K562 (cell line): ENCODE measurements around the gene GAL3ST1. TPM values are rescaled to one million over a fixed set of nuclear protein-coding genes. Genes with fewer than 3 reads are reported as not detected.

Experiments
- ARHGAP35 ChIP-seq: fragments of 450-650 bp; IDR thresholded peaks from 2 replicates; pipeline ENCODE4 v1.6.1; 2018; ENCODE audit not compliant: partially characterized antibody
- ARID1B ChIP-seq: fragments of 450-650 bp; IDR thresholded peaks from 2 replicates; pipeline ENCODE4 v1.6.1; 2016; ENCODE audit warnings: antibody characterized with exemption, mild to moderate bottlenecking, inconsistent platforms
- CBFA2T2 ChIP-seq: fragments of 450-650 bp; conservative IDR thresholded peaks from 2 replicates; pipeline ENCODE4 v1.6.1; 2017; ENCODE audit warnings: mild to moderate bottlenecking
- CREM ChIP-seq: IDR thresholded peaks from 2 replicates; pipeline ENCODE4 v1.6.1; 2014; ENCODE audit warnings: antibody characterized with exemption, low read depth
- CXXC5 ChIP-seq: fragments of 250-450 bp; sonication (Bioruptor Pico); IDR thresholded peaks from 2 replicates; pipeline ENCODE4 v1.8.0; 2022; ENCODE audit warnings: inconsistent platforms, mild to moderate bottlenecking, moderate library complexity
- DPF2 ChIP-seq: fragments of 450-650 bp; IDR thresholded peaks from 2 replicates; pipeline ENCODE4 v1.6.1; 2016
- ESRRA ChIP-seq: fragments of 450-650 bp; IDR thresholded peaks from 2 replicates; pipeline ENCODE4 v1.6.1; 2014; ENCODE audit warnings: low read depth, mild to moderate bottlenecking, moderate library complexity, borderline replicate concordance
- GATA2 ChIP-seq: sonication (generic); formaldehyde crosslinking; IDR thresholded peaks from 2 replicates; pipeline ENCODE4 v1.4.0; 2020; ENCODE audit warnings: mild to moderate bottlenecking, missing genetic modification reagents
- KLF16 ChIP-seq: IDR thresholded peaks from 2 replicates; pipeline ENCODE4 v1.6.1; 2016; ENCODE audit warnings: antibody characterized with exemption
- LEF1 ChIP-seq: fragments of 450-650 bp; IDR thresholded peaks from 2 replicates; pipeline ENCODE4 v1.6.1; 2016; ENCODE audit warnings: mild to moderate bottlenecking
- MEIS2 ChIP-seq: fragments of 450-650 bp; IDR thresholded peaks from 2 replicates; pipeline ENCODE4 v1.6.1; 2014; ENCODE audit warnings: mild to moderate bottlenecking; ENCODE audit not compliant: partially characterized antibody
- MTA2 ChIP-seq: fragments of 450-650 bp; IDR thresholded peaks from 2 replicates; pipeline ENCODE4 v1.6.1; 2016; ENCODE audit warnings: low read depth
- MYC ChIP-seq, 2 experiments: fragments of 250-450 bp in 1 of 2; sonication (Bioruptor Pico) in 1 of 2; IDR thresholded peaks; 2 replicates each; pipeline versions ENCODE4 v1.5.1 to v1.6.1; 2012 to 2021; ENCODE audit warnings: low read depth in 2 of 2, borderline replicate concordance in 1 of 2, improper control_type of control experiment in 1 of 2, low read length in 1 of 2, mild to moderate bottlenecking in 1 of 2, moderate library complexity in 1 of 2
- NR2C2 ChIP-seq, 2 experiments: fragments of 200-800 bp in 1 of 2; sonication (Bioruptor generic) in 1 of 2; sonication (generic) in 1 of 2; formaldehyde crosslinking in 1 of 2; IDR thresholded peaks; 2 replicates each; pipeline versions ENCODE4 v1.6.1 to v1.8.0; 2016 to 2022; ENCODE audit warnings: mild to moderate bottlenecking in 1 of 2, missing compliant biosample characterization in 1 of 2, missing genetic modification characterization in 1 of 2, missing genetic modification reagents in 1 of 2
- POLR2AphosphoS5 ChIP-seq: IDR thresholded peaks from 2 replicates; pipeline ENCODE4 v1.6.1; 2011; ENCODE audit warnings: mild to moderate bottlenecking, low read depth, low read length, moderate library complexity; ENCODE audit not compliant: control insufficient read depth, insufficient read depth
- SOX6 ChIP-seq: fragments of 450-650 bp; IDR thresholded peaks from 2 replicates; pipeline ENCODE4 v1.6.1; 2014; ENCODE audit warnings: mild to moderate bottlenecking
- TAL1 ChIP-seq: fragments of 450-650 bp; IDR thresholded peaks from 2 replicates; pipeline ENCODE4 v1.6.1; 2016; ENCODE audit warnings: mild to moderate bottlenecking
- TCF3 ChIP-seq: sonication (generic); formaldehyde crosslinking; IDR thresholded peaks from 2 replicates; pipeline ENCODE4 v1.4.0; 2020; ENCODE audit warnings: mild to moderate bottlenecking, missing genetic modification reagents
- TEAD4 ChIP-seq, 2 experiments: sonication (generic) in 1 of 2; formaldehyde crosslinking in 1 of 2; IDR thresholded peaks; 2 replicates each; pipeline versions ENCODE4 v1.6.1 to v1.8.0; 2012 to 2022; ENCODE audit warnings: borderline replicate concordance in 1 of 2, inconsistent platforms in 1 of 2, low read length in 1 of 2, mild to moderate bottlenecking in 1 of 2, missing genetic modification reagents in 1 of 2
- YY1 ChIP-seq, 3 experiments: IDR thresholded peaks; 2 replicates each; pipeline ENCODE4 v1.6.1; 2011; ENCODE audit warnings: low read length in 2 of 3, mild to moderate bottlenecking in 2 of 3, moderate library complexity in 2 of 3, borderline replicate concordance in 1 of 3, control low read depth in 1 of 3, low read depth in 1 of 3; ENCODE audit not compliant: insufficient read depth in 3 of 3, insufficient replicate concordance in 2 of 3, control insufficient read depth in 1 of 3, insufficient read length in 1 of 3; ENCODE audit errors: extremely low read depth in 1 of 3
- ZNF232 ChIP-seq: sonication (generic); formaldehyde crosslinking; IDR thresholded peaks from 2 replicates; pipeline ENCODE4 v1.8.0; 2022; ENCODE audit warnings: mild to moderate bottlenecking, missing genetic modification reagents
- ZNF316 ChIP-seq: fragments of 450-650 bp; IDR thresholded peaks from 2 replicates; pipeline ENCODE4 v1.6.1; 2016
- polyA plus RNA-seq, 8 experiments: library from polyadenylated mRNA; depleted of rRNA in 4 of 8; stranded (reverse) in 5 of 8; unstranded in 3 of 8; fragments of >200 nt; fragmentation: Nextera tagmentation in 2 of 8; fragmentation: Illumina TruSeq in 1 of 8; extraction: Ambion mirVana in 2 of 8; extraction: Trizol in 1 of 8; gene quantifications; 2 replicates each; pipeline versions ENCODE4 v1.2.1 to v1.2.3, GENCODE V29; 2011 to 2014; ENCODE audit warnings: inconsistent platforms in 1 of 8, missing spikeins in 1 of 8
- total RNA-seq, 7 experiments: library from RNA; depleted of rRNA in 6 of 7; stranded (reverse); fragments of >200 nt in 6 of 7; fragmentation: Illumina TruSeq in 2 of 7; extraction: Trizol in 2 of 7; gene quantifications; 2 replicates each; pipeline versions ENCODE4 v1.2.1 to v1.2.3, GENCODE V29; 2011 to 2021; ENCODE audit warnings: low replicate concordance in 1 of 7
- TF ChIP-seq, protein P1 (sequence below): fragments of 450-650 bp; IDR thresholded peaks from 2 replicates; pipeline ENCODE4 v1.6.1; 2017; ENCODE audit warnings: antibody characterized with exemption, mild to moderate bottlenecking

GAL3ST1 gene
- total and polyA plus RNA-seq, 9 of the 15 experiments (the other 6 are each of a cell fraction or from before 2014, with no cell fraction given): 0.03 to 1.9 (median 0.33) TPM; not detected in 1

GRCh38 chr22:30506507-30506968, 67.9 kb downstream of the GAL3ST1 start (continued):
- TF ChIP-seq POLR2AphosphoS5: peak; percentile 52; the same call in 1 of the 2 replicates
- peak; percentile 79 for TF ChIP-seq MEIS2
- peak; percentile 68 for TF ChIP-seq CBFA2T2
- no peak for TF ChIP-seq ZNF232
- peak; percentile 41; the same call in 1 of the 2 replicates for TF ChIP-seq ZNF316
- peak in 1 of 3 experiments; percentile 85 for TF ChIP-seq YY1 (IDR thresholded peaks at IDR 0.05; ENCODE audit: borderline replicate concordance in 1 of 3, control insufficient read depth in 1 of 3, extremely low read depth in 1 of 3, insufficient read depth in 3 of 3, insufficient read length in 1 of 3, insufficient replicate concordance in 2 of 3, low read depth in 1 of 3, low read length in 2 of 3)
- TF ChIP-seq TEAD4 (IDR thresholded peaks at IDR 0.05; ENCODE audit: low read length): peak; percentile 80
- TF ChIP-seq TEAD4 (CRISPR knock-in tag; IDR thresholded peaks at IDR 0.05; ENCODE audit: borderline replicate concordance): no peak
- peak; percentile 53; the same call in 1 of the 2 replicates for TF ChIP-seq GATA2
- peak; percentile 80 for TF ChIP-seq CXXC5 (CRISPR knock-in tag)
- TF ChIP-seq DPF2: peak; percentile 85
- peak; percentile 35; the same call in 1 of the 2 replicates for TF ChIP-seq LEF1
- 0 out of 2 replicates have a peak, but pooled peaks have one; percentile 17 for TF ChIP-seq SOX6
- peak; percentile 21; the same call in 1 of the 2 replicates for TF ChIP-seq CREM
- peak; percentile 84 for TF ChIP-seq TCF3 (CRISPR knock-in tag)
- TF ChIP-seq MTA2: peak; percentile 64; the same call in 1 of the 2 replicates
- TF ChIP-seq MYC (IDR thresholded peaks at IDR 0.05; ENCODE audit: low read depth, low read length): 0 out of 2 replicates have a peak, but pooled peaks have one; percentile 42
- no peak for TF ChIP-seq MYC (CRISPR knock-in tag; IDR thresholded peaks at IDR 0.05; ENCODE audit: borderline replicate concordance, low read depth)
- peak; percentile 97 for TF ChIP-seq ESRRA
- peak; percentile 36; the same call in 1 of the 2 replicates for TF ChIP-seq KLF16
- TF ChIP-seq ARHGAP35: no peak
- TF ChIP-seq TAL1: peak; percentile 81
- TF ChIP-seq NR2C2 (CRISPR knock-in tag; IDR thresholded peaks at IDR 0.05): no peak
- 0 out of 2 replicates have a peak, but pooled peaks have one; percentile 36 for TF ChIP-seq NR2C2 (tag; IDR thresholded peaks at IDR 0.05)
- TF ChIP-seq, protein P1, sequence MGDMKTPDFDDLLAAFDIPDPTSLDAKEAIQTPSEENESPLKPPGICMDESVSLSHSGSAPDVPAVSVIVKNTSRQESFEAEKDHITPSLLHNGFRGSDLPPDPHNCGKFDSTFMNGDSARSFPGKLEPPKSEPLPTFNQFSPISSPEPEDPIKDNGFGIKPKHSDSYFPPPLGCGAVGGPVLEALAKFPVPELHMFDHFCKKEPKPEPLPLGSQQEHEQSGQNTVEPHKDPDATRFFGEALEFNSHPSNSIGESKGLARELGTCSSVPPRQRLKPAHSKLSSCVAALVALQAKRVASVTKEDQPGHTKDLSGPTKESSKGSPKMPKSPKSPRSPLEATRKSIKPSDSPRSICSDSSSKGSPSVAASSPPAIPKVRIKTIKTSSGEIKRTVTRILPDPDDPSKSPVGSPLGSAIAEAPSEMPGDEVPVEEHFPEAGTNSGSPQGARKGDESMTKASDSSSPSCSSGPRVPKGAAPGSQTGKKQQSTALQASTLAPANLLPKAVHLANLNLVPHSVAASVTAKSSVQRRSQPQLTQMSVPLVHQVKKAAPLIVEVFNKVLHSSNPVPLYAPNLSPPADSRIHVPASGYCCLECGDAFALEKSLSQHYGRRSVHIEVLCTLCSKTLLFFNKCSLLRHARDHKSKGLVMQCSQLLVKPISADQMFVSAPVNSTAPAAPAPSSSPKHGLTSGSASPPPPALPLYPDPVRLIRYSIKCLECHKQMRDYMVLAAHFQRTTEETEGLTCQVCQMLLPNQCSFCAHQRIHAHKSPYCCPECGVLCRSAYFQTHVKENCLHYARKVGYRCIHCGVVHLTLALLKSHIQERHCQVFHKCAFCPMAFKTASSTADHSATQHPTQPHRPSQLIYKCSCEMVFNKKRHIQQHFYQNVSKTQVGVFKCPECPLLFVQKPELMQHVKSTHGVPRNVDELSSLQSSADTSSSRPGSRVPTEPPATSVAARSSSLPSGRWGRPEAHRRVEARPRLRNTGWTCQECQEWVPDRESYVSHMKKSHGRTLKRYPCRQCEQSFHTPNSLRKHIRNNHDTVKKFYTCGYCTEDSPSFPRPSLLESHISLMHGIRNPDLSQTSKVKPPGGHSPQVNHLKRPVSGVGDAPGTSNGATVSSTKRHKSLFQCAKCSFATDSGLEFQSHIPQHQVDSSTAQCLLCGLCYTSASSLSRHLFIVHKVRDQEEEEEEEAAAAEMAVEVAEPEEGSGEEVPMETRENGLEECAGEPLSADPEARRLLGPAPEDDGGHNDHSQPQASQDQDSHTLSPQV: peak; percentile 79
- peak; percentile 87 for TF ChIP-seq ARID1B
